Measurements from ENCODE around the gene DISP1.

The DISP1 gene

GRCh38 chr1:222811671-222812070 lies 3.2 kb upstream of the DISP1 start:
- no peak for DNase-seq (ENCODE audit: low read depth)
- TF ChIP-seq CTCF (conservative IDR thresholded peaks at IDR 0.05; ENCODE audit: low read depth, low read length) = no peak

GRCh38 chr1:222813866-222814535 lies 838 bp upstream of the DISP1 start:
- peak; percentile 30 for TF ChIP-seq CTCF (conservative IDR thresholded peaks at IDR 0.05; ENCODE audit: low read depth, low read length)
- peak overlapping the region; percentile 86 for H3K4me3 ChIP-seq (ENCODE audit: low read depth, low read length)
- peak; percentile 29 for DNase-seq (ENCODE audit: low read depth)

More at GRCh38 chr1:222811671-222812070, 3.2 kb upstream of the DISP1 start:
- H3K4me3 ChIP-seq (ENCODE audit: low read depth, low read length) = no peak overlapping the region

GRCh38 chr1:222815440-222815765 lies 564 bp downstream of the DISP1 start:
- TF ChIP-seq CTCF (conservative IDR thresholded peaks at IDR 0.05; ENCODE audit: low read depth, low read length) = no peak
- DNase-seq (ENCODE audit: low read depth) = no peak
- H3K4me3 ChIP-seq (ENCODE audit: low read depth, low read length) = peak overlapping the region; percentile 86

GRCh38 chr1:222817529-222817928 lies 2.7 kb downstream of the DISP1 start:
- TF ChIP-seq CTCF (conservative IDR thresholded peaks at IDR 0.05; ENCODE audit: low read depth, low read length) = no peak
- no peak overlapping the region for H3K4me3 ChIP-seq (ENCODE audit: low read depth, low read length)
- peak; percentile 78 for DNase-seq (ENCODE audit: low read depth)

- no peak for DNase-seq (ENCODE audit: low read depth)
- no peak for TF ChIP-seq CTCF (conservative IDR thresholded peaks at IDR 0.05; ENCODE audit: low read depth, low read length)
Measured at GRCh38 chr1:222818171-222818570, 3.3 kb downstream of the DISP1 start.

GRCh38 chr1:222820171-222820712 lies 5.4 kb downstream of the DISP1 start:
- TF ChIP-seq CTCF (conservative IDR thresholded peaks at IDR 0.05; ENCODE audit: low read depth, low read length) = no peak
- H3K4me3 ChIP-seq (ENCODE audit: low read depth, low read length) = no peak overlapping the region
- no peak for DNase-seq (ENCODE audit: low read depth)

More at GRCh38 chr1:222818171-222818570, 3.3 kb downstream of the DISP1 start:
- no peak overlapping the region for H3K4me3 ChIP-seq (ENCODE audit: low read depth, low read length)

GRCh38 chr1:222821239-222821638 lies 6.4 kb downstream of the DISP1 start:
- no peak for TF ChIP-seq CTCF (conservative IDR thresholded peaks at IDR 0.05; ENCODE audit: low read depth, low read length)
- DNase-seq (ENCODE audit: low read depth) = no peak
- no peak overlapping the region for H3K4me3 ChIP-seq (ENCODE audit: low read depth, low read length)

All from choroid plexus epithelial cell (primary cell).